ENCODE measurements around the gene STARD13.

GRCh38 chr13:33228648-33229445 lies 56.7 kb downstream of the STARD13 start:
- TF ChIP-seq CTCF (IDR thresholded peaks at IDR 0.05) (peak; percentile 59 to 90 (median 83)), POLR2A (IDR thresholded peaks at IDR 0.05) (no peak)
